GM21381 (cell line): ENCODE results near the gene FAM111B.
"Not testable (repeated sequence)": the region's sequence is repeated elsewhere in the genome, so short reads cannot be mapped to it uniquely, and the experiment has no call there.

Experiments
- ATAC-seq: cut with Tn5 transposase; IDR thresholded peaks from one replicate; pipeline ENCODE4 v1.9.1; 2021; ENCODE audit warnings: mild to moderate bottlenecking, moderate library complexity; ENCODE audit not compliant: unreplicated experiment

Gene FAM111B

DNA sequence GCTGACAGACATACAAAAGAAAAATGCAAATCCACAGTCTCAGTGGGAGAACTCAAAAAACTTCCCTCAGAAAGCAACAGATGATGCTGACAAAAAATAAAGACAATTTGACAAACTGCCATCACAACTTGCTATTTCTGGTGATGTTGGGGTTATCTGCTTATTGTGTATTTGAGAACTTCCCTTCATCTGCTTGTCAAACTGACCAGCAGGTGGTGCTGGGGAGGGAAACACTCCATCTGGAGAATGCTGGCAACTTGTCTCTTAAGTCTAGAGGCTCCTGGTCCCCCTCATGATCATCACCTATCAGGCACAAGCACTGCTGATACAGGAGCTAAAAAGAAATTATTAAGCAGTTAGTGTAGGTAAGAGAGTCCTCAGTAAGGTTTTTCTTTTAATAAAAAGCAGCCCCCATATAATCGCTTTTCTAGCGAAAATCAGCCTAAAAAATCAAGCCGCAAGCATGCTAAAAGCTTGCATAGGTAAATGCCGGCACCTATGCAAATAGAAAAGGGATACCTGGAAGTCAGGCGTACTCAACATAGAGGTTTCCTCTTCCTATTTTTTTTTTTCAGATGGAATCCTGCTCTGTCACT is 9.8 kb upstream of the FAM111B start:
- no peak for ATAC-seq

DNA sequence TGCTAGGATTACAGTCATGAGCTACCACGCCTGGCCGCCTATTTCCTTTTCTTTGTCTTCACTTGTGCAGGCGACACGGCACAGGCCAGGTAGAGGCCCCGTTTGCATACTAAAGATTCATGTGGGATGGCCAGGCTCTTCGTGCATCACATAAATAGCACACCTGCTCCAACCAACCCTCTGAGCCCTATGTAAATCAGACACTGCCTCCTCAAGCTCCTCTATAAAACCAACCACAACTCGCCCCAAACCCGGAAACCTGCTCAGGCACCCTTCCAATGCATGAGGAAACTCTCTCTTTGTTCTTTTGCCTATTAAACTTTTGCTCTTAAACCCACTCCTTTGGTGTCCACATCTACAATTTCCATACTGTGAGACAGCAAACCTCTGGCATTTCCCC is 9.1 kb upstream of the FAM111B start:
- not testable (repeated sequence) for ATAC-seq

DNA sequence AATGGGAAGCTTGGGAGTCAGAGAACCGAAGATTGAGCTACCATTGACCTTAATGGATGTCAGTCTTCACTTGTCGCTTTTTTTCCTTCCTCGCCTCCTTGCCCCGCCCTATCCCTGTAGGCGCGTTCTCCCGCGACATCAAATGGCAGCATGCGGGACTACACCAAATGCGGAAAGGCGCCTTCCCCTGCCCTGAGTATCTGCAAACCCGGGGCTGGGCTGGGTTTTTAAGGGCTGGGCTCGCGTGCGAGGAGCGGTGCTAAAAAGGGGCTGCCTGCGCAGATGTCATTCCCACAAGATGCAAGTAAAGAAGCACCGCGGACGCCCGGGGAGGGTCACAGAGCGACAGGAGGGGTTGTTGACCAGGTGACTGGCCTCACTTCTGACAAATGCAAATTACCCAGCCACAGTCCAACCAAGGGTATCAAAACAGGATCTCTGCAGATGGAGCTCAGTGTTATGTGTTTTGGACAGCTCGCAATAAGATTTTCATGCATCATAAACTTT is 4.7 kb upstream of the FAM111B start:
- ATAC-seq, result peak; percentile 62

GRCh38 chr11:59107721-59108120 is 684 bp downstream of the FAM111B start:
- peak; percentile 37 for ATAC-seq

GRCh38 chr11:59112494-59112893 is 5.5 kb downstream of the FAM111B start:
- ATAC-seq, result no peak

- ATAC-seq, result no peak
These were observed 7.3 kb downstream of the FAM111B start for GRCh38 chr11:59114344-59114743.

DNA sequence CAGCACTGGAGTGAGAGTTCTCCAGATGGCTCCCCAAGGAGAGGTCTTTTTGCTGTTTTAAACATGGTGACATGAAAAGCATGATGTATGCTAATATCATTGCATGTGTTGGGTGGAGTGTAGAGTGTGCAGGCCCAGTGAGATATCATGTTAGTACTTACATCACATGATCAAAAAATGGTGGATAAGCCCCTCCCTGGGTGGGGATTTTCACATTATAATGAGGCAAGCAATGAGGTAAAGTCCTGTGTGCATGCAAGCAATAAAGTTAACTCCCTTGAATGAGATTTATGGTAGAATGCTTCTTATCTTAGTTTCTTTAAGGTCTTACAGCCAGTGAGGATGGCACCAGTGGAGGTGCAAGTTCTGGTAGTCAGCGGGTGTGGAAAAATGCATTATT is 8.5 kb downstream of the FAM111B start:
- no peak for ATAC-seq

DNA sequence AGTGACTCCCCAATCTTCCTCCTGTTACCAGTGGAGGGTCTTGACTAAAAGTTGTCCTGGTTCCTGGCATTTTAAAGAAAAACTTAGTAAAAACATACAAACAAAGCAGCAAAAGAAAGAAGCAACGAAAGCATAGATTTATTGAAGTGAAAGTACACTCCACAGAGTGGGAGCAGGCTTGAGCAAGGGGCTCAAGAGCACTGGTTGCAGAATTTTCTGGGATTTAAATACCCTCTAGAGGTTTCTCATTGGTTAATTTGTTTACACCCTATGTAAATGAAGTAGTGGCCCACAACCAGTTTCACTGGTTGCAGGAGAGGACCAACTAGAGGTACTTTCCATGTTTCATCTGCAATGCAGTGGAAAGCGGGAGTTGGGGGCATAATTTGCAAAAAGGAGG is 10.7 kb downstream of the FAM111B start:
- no peak for ATAC-seq

DNA sequence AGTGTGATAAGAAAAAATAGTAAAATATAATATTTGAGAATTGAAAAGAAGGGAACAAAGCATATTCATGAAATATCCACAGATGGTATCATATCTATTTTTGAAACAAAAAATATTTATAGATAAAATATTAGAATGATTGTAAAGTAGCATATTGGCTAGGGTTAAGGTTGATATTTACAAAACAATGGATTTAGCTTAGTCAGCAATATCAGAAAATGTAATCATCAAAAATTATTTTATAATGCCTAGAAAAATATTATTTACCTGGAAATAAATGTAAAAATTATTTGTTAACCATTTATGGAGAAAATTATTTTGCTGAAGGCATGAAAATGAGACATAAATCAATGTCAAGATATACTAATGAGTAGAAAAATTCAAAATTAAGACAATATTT is 12.8 kb downstream of the FAM111B start:
- no peak for ATAC-seq

DNA sequence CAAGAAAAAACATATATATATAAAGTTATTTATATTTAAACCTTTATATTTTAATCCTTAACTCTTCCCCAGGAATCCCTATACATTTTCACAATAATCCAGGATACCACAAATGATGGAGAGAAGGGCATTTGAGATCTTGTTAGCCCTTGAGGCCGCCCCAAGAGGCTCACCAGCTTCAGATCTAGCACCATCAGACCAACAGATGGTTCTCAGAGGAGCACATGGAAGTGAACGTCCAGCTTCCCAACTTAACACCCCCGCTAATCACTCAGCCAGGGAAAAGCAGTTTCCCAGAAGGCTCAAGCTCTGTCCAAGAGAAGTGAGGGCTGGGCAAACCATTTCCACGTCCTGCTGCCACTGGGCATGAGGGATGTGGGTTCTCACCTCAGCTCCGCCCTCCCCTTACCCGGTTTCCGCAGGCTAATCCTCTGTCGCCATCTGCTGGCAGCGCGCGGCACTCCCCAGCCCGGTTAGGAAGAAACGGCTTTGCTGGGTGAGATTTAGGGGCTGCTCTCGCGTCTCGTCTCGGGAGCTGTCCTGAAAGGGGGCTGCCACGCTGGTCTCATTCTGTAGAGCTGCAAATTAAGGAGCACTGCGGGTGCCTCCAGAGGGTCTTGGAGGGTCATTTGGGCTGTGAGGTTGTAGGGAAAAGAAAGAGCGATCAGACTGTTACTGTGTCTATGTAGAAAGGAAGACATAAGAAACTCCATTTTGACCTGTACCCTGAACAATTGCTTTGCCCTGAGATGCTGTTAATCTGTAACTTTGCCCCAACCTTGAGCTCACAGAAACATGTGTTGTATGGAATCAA is 28.8 kb downstream of the FAM111B start:
- peak; percentile 95 for ATAC-seq

GRCh38 chr11:59136551-59136950 is 29.5 kb downstream of the FAM111B start:
- not testable (repeated sequence) for ATAC-seq

DNA sequence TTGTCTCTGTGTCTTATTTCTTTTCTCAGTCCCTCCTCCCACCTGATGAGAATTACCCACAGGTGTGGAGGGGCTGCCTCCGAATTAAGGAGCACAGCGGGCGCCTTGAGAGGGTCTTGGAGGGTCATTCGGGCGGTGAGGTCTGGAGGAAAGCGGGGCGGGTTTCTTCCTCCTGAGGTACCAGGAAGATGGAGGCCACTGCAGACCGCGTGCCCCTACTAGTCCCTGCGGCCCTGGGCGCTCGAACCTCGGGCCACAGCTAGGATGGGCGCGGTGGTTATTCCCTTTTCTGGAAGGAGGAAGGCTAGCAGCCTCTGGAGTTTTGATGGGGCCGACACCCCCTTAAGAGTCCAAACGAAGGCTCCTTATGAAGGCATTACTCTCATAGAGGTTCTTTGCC is 30.2 kb downstream of the FAM111B start:
- ATAC-seq, result no peak

DNA sequence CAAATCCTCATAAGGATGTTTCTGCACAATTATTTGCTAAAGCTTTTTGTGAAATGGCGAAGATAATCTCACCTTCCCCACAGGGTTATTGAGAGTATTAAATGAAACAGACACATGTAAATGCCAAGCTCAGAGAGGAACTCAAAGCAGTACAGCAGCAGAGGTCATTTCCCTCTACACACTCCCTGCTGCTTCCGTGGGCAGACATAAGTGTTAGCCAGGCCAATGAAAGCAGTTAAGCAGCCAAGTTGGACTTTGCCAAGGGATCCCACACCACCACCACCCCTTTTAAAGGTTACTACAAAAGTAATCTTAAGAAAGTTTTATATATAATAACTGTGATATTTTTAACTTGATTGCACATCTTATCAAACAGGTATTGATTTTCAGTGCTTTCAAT is 31.6 kb downstream of the FAM111B start:
- no peak for ATAC-seq

DNA sequence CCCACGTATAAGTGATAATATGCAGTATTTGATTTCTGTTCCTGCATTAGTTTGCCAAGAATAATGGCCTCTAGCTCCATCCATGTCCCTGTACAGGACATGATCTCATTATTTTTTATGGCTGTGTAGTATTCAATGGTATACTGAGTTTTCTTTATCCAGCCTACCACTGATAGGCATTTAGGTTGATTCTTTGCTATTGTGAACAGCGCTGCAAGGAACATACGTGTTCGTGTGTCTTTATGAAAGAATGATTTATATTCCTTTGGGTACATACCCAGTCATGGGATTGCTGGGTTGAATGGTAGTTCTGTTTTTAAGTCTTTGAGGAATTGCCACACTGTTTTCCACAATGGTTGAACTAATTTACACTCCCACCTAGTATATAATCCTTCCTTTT is 34.2 kb downstream of the FAM111B start:
- no peak for ATAC-seq

GRCh38 chr11:59141673-59142460 is 34.8 kb downstream of the FAM111B start:
- no peak for ATAC-seq

DNA sequence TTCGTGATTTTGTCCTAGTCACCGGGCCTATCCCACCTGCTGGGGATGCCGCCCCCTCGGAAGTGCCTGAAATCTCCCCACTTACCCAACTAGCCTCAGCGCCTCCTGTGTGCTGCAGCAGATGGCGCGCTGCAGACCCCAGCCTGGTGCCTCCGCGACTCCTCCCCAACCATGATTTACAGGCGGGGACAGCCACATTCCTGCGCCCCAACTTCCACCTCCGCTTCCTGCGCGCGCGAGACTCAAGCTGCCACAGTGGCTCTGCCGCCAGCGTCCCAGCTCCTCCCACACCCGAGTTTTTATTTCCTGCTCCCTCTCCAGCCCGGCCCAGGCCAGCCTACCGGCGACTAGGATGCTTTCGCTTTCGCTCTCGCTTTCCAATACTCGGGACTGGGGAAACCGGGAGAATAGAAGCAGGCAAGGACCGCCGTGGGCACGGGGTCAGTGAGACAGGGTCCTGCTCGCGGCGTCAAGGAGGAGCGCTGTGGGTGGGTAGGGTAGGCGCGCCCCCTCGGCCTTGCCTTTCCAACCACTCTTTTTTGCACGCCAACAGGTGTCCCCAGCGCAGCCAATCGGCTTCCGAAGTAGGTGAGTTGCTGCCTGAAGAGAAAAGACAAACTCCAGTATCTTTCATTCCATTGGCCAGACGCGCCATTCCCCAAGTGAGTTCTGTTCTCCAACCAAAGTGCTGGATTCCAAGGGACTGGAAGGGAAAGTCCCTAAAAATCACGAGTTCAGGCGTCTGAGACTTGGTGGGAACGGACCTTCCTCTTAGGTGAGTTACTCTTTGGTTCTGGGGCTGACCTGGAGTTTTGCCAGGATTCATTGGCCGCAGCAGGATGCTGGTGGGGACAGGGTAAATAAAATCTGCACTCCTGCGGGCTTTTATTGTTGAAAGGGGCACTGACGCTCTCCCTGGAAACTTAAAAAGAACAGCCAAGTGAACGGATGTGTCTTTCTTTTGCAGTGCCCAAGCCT is 35.8 kb downstream of the FAM111B start, which contains the start of gene FAM111A:
Gene FAM111A (plus strand): TSS at position 327 of the 978 bp plus-strand sequence. CDS start 6,017 bp downstream, outside the sequence.
- peak; percentile 70 for ATAC-seq

GRCh38 chr11:59144096-59144495 is 37.1 kb downstream of the FAM111B start:
- ATAC-seq, result no peak

DNA sequence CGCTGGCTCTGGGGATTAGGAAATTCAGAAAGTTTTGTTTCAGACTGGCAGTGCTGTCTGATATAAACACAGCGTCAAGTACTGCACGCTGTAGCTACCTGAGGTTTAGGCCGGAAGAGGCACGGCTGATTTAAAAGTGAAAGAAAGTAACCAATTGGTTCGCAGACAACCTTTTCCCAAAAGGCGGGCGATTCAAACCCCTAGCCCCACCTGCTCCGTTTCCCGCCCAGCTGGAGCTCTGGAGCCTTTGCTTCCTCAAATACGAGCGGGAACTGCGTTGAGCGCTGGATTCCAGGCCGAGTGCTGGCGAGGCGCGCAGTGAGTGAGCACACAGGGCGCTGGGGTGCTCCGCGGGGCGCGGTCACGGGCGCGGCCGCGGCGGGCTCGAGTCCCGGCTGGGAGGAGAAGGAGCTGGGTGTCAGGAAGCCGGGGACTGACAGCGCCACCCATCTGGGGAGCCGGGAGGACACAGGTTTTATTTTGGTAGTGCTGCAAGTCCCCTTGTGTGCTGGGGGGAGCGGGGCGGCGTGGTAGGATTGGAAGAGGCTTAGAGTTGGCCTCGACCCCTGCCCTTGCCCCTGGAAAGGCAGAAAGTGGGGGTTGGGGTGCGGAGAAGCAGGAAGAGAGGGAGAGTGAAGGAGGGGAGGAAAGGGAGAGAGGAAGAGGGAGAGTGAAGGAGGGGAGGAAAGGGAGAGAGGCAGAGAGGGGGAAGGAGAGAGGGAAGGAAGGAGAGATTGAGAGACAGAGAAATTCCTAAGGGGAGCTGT is 37.7 kb downstream of the FAM111B start:
- peak; percentile 53 for ATAC-seq

GRCh38 chr11:59145534-59145933 is 38.5 kb downstream of the FAM111B start:
- ATAC-seq, result no peak
